GM19035 (cell line): ENCODE results near the gene VWA3B.

Experiments
- ATAC-seq: cut with Tn5 transposase; IDR thresholded peaks from one replicate; pipeline ENCODE4 v1.9.1; 2021; ENCODE audit not compliant: unreplicated experiment

Gene VWA3B

DNA sequence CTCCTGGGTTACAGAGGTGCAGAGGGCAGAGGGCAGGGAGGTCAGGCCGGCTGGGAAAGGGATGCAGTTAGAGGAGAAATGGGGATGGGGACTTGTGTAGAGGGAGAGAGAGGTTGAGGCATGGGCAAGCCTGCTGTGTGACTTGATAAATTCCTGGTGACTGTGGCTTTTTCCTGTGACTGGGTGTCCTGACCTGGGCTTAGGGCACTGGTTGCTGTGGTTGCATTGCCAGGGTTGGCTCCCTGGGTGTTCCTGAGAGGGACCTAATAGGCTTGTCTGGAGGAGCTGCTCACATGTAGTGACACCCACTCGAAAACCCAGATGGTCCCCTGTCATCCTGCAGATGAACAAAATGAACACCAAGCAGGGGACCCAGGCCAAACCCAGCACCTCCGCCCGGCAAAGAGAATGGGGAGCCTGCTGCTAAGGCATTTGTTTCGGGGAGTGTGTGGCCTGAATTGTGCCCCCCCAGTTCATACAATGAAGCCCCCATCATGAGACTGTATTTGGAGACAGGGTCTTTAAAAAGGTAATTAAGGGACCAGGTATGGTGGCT is 78.6 kb downstream of the VWA3B start:
- no peak for ATAC-seq

GRCh38 chr2:98167916-98168315 is 80.9 kb downstream of the VWA3B start:
- no peak for ATAC-seq

GRCh38 chr2:98170076-98170475 is 83.1 kb downstream of the VWA3B start:
- ATAC-seq: no peak

DNA sequence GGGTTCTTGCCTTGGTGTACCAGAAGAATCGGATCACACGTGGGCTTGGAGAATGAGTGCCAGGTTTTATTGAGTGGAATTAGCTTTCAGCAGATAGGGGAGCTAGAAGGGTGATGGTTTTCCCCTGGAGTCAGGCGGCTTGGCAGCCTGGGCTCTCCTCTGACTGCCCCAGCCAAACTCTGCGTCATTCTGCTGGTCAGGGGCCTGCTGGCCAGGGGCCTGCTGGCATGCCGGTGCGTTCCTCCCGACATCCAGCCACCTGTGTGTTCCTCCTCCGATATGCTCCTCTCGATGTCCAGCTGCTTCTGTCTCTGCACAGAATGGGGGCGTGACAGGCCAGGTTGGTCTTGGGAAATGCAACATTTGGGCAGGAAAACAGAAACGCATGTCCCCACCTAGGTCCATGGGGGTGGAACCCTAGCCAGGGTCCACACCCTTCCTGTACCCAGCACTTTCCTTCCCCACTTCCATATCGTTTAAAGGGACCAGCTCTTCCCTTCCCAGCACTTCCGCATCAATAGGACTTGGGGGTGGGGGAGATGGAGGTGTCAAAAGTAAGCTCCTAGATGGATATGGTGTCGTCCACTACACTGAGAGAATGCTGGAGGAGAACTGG is 85.3 kb downstream of the VWA3B start:
- ATAC-seq: no peak

DNA sequence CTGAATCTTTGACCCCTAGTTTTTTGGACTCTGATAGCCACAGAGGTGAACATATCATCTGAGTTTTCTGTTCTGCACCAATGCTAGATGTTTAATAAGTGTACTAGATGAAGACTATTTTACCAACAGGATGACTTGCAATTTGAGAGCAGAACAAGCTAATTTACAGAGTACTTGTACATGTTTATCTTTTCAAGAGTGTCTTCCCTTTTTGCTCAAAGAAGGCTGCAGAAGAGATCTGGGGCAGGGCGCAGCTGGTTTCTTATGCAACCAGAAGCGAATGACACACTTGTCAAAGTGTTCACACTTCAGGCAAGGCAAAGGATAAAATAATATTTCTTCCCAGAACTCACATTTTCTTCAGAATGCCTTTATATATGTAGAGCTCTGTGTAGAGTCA is 86.0 kb downstream of the VWA3B start:
- ATAC-seq: no peak

GRCh38 chr2:98175811-98176210 is 88.8 kb downstream of the VWA3B start:
- no peak for ATAC-seq

- ATAC-seq: no peak
Measured at GRCh38 chr2:98177286-98177685, 90.3 kb downstream of the VWA3B start.

- ATAC-seq: no peak
Measured at GRCh38 chr2:98177986-98178385, 91.0 kb downstream of the VWA3B start.

GRCh38 chr2:98180456-98180855 is 93.5 kb downstream of the VWA3B start:
- no peak for ATAC-seq

DNA sequence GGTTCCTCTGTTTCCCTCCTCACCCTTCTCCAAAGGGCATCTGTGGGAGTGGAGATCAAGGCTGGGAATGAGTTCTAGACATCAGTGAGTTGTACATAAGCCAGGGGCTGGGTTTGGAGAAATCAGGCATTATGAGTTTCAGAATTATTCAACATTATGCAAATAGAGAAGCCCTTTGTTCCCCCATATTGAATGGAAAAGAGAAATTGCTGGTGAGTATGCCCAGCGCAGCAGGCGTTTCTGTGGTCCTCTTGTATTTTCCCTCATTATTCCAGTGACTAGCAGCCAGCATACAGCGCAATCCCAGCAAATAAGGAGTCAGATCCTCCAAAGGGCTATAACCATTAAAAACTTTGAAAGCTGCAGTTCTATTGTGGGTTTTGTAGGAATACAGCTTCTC is 94.4 kb downstream of the VWA3B start:
- no peak for ATAC-seq

DNA sequence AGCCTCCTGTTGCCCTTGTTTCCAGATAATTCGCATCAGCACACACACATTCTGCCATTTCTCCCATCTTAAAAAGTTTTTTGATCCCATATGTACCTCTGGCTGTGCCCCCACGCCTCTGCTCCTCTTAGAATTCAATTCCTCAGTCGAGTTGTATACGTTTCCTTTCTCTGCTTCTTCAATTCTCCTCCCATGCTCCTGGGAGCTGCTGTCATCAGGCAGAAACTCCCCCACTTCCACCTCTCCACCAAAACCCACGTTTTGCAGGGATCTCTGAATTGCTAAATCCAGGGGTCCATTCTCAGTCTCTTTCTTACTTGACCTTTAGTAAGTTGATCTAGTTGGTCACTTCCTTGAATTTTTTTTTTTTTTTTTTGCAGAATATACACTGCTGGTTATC is 98.8 kb downstream of the VWA3B start:
- no peak for ATAC-seq

GRCh38 chr2:98187194-98187593 is 100.2 kb downstream of the VWA3B start:
- no peak for ATAC-seq

DNA sequence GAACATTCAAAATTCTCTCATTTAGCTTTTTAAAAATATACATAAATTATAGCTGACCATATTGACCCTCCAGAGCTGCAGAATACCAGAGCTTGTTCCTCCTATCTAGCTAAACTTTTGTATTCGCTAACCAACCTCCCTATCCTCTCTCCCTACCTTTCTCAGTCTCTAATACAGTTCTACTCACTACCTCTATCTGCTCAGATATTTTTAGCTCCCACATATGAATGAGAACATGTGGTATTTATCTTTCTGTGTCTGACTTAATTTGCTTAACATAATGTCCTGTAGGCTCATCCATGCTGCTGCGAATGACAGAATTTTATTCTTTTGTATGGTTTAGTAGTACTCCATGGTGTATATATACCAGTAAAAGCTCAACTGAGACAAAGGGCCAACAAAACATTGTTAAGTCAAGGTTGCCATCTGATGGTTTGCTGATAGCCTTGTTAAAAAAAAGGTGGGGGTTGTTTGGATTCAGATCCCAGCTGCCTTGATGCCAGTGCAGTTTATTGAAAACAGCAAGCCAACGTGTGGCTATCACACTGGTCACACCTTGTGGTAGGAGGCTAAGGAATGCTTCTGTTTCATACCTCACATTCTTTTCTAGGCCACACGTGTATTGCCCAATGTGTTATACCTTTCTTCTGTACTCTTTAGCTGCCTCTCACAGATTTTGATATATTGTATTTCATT is 101.5 kb downstream of the VWA3B start:
- ATAC-seq: no peak

- no peak for ATAC-seq
Measured at GRCh38 chr2:98191883-98192282, 104.9 kb downstream of the VWA3B start.

GRCh38 chr2:98201576-98201975 is 114.6 kb downstream of the VWA3B start:
- no peak for ATAC-seq

DNA sequence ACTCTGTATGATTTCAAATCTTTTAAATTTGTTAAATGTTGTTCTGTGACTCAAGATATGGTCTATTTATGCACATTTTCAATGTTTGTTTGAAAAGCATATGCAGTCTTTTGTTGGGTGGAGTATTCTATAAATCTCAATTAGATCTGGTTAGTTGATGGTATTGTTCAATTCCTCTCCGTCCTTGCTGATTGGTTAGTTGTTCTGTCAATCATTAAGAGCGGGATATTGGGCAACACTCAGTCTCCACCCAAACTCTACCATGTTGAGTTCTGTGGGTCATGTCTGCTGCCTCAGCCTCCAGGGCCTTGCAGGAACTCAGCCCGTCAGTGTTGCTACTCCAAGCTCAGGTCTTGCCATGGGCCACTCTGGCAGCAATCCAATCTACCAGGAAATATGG is 118.9 kb downstream of the VWA3B start:
- ATAC-seq: no peak

GRCh38 chr2:98212092-98213000 is 125.4 kb downstream of the VWA3B start:
- ATAC-seq: no peak

DNA sequence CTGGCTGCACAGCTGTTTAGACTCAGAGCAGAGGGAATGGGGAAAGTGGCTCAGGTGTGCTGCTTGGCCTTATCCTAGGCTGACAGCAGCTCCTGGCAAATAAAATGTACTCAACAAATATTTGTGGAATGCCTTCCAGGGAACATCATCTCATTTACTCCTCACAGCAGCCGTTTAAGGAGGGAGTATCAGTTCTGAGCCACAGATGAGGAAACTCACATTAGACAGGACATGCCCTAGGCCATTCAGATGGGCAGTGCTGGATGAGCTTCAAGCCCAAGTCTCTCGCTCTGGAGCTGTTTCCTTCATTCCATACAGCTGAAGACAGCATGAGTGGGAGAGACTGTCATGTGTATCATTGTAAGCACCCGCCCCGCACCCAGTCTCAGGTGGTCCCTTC is 129.6 kb downstream of the VWA3B start:
- ATAC-seq: no peak

DNA sequence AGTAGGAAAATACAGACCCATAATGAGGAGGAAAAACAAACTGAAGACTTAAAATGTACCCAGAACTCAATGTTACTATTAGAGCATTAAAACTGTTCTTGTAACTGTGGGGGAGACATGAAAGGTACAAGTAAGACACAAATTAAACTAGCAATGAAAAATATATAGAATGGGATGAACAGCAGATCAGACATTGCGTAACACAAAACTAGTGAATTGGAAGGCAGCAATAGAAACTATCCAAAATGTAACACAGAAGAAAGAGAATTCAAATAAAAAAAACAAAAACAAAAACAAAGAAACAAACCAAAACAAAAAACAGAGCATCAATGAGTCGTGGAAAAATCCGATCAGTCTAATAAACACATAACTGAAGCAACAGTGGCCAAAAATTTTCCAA is 132.2 kb downstream of the VWA3B start:
- ATAC-seq: no peak

- ATAC-seq: no peak
Measured at GRCh38 chr2:98233941-98234340, 147.0 kb downstream of the VWA3B start.

GRCh38 chr2:98234776-98235175 is 147.8 kb downstream of the VWA3B start:
- no peak for ATAC-seq

DNA sequence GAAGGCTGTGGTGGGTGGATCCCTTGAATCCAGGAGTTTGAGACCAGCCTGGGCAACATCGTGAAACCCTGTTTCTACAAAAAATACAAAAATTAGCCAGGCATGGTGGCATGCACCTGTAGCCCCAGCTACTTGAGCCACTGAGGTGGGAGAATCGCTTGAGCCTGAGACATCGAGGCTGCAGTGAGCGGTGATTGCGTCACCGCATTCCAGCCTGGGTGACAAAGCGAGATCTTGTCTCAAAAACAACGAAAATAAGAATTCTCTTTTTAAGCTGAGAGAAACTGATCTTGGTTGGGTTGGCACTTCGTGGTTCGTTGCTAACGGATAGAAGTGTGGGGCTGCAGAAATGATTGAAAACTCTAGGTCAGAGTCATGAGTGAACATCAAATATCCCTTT is 150.0 kb downstream of the VWA3B start:
- ATAC-seq: no peak
